SHP77 treated with DMSO at 0.1 percent for 48 hours (cell line): Measurements from ENCODE around the gene CCDC175.
A peak's percentile ranks its signal among the peaks of the same experiment; 100 is the strongest.

ENCODE experiments used
- DNase-seq: peaks from one replicate; lab custom pipeline; 2025; lab: John Stamatoyannopoulos, UW

CCDC175 gene

GRCh38 chr14:59576332-59577294 is at the start of gene CCDC175:
Gene CCDC175 (minus strand): TSS chr14:59576812. CDS start chr14:59576775, 37 bp downstream.
- DNase-seq, result peak; percentile 64

- DNase-seq, result no peak
These were observed 46.0 kb upstream of the CCDC175 start for GRCh38 chr14:59622631-59623030.

GRCh38 chr14:59619061-59619460 is 42.4 kb upstream of the CCDC175 start:
- DNase-seq, result no peak

GRCh38 chr14:59601056-59601455 is 24.4 kb upstream of the CCDC175 start:
- no peak for DNase-seq

GRCh38 chr14:59600211-59600945 is 23.8 kb upstream of the CCDC175 start:
- DNase-seq, result no peak

- no peak for DNase-seq
These were observed 18.5 kb upstream of the CCDC175 start for GRCh38 chr14:59595071-59595470.

- no peak for DNase-seq
These were observed 15.2 kb upstream of the CCDC175 start for GRCh38 chr14:59591641-59592370.

GRCh38 chr14:59588101-59588500 is 11.5 kb upstream of the CCDC175 start:
- no peak for DNase-seq

- DNase-seq, result no peak
These were observed 9.4 kb upstream of the CCDC175 start for GRCh38 chr14:59585891-59586554.

- DNase-seq, result no peak
These were observed 7.1 kb upstream of the CCDC175 start for GRCh38 chr14:59583755-59584154.

GRCh38 chr14:59582845-59583509 is 6.4 kb upstream of the CCDC175 start:
- DNase-seq, result no peak

GRCh38 chr14:59582161-59582560 is 5.5 kb upstream of the CCDC175 start:
- DNase-seq, result no peak

GRCh38 chr14:59580911-59581310 is 4.3 kb upstream of the CCDC175 start:
- DNase-seq, result no peak

GRCh38 chr14:59570122-59570521 is 6.5 kb downstream of the CCDC175 start:
- no peak for DNase-seq

GRCh38 chr14:59566725-59567124 is 9.9 kb downstream of the CCDC175 start:
- no peak for DNase-seq

- no peak for DNase-seq
These were observed 10.3 kb downstream of the CCDC175 start for GRCh38 chr14:59566296-59566695.

- DNase-seq, result no peak
These were observed 11.5 kb downstream of the CCDC175 start for GRCh38 chr14:59565087-59565486.

GRCh38 chr14:59564366-59564765 is 12.2 kb downstream of the CCDC175 start:
- DNase-seq, result no peak

- DNase-seq, result no peak
These were observed 29.3 kb downstream of the CCDC175 start for GRCh38 chr14:59547310-59547709.

- no peak for DNase-seq
These were observed 32.7 kb downstream of the CCDC175 start for GRCh38 chr14:59543873-59544272.

- no peak for DNase-seq
These were observed 34.9 kb downstream of the CCDC175 start for GRCh38 chr14:59541731-59542130.
